Measurements from ENCODE around the gene TP53RK.
A peak's percentile ranks its signal among the peaks of the same experiment; 100 is the strongest.

The TP53RK gene

DNA sequence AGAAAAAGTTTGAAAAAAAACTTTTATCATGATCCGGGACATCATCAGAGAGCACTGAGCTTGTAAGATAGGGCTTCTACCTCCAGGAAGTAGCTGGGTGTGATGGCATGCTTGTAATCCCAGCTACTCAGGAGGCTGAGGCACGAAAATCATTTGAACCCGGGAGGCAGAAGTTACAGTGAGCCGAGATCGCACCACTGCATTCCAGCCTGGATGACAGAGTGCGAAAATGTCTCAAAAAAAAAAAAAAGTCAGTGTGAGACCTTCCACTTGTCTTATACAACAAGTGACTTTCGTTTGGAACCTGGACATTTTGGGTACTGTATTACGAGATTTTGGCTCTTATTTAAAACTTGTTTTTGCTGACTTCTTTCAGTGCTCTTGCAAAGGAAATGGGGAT, 32.1 kb downstream of the TP53RK start:
- no peak for DNase-seq

DNA sequence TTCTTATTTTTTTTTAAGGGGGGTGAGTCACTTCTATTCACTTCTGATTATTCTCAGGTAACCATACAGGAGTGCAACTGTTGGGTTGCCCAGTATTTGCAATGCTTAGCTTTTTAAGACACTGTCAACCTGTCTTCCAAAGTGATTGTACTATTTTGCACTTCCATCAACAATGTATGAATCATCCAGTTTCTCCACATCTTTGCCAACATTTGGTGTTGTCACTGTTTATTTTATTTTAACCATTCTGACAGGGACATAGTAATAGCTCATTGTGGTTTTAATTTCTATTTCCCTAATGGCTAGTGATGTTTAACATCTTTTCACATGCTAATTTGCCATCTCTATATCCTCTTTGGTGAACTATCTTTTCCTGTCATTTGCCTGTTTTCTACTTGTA, 36.5 kb downstream of the TP53RK start:
- DNase-seq = no peak

DNA sequence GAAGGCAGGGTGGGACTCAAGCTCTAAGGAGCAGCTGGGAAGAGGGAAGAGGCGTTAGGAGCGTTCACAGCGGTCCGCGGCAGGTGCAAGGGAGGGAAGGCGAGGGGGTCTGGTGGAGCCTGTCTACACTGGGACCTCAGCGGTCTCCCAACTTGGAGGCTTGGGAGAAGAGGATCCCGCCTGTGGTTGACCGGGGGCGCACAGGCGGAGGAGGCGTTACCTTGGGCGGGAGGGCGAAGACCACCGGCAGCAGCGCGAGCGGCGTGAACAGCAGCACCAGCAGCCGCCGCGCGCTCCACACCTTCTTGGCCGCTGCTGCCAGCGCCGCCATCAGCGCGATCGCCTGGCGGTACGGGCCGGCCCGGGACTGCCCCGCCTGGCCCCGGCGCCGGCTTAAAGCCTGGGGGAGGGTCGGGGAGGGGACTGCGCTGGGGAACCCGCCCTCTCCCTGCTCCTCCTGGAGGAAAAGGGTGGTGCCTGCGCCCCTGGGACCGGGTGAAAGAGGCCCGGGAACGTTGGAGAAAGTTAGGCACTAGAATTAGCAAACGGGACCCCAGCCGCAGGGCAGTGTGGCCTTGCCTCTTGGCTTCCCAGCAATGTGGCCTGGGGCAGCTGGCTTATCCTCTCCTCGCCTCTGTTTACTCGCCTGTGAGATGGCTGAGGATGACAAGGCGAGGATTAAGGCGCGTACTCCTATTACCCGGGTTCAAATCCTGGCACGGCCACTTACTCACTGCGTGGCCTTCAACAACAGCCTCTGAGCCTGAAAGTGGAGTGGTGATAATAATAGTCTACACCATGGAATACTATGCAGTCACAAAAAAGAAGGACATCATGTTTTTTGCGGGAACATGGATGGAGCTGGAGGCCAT, 37.9 kb downstream of the TP53RK start, which contains the start of gene SLC13A3:
SLC13A3 (minus strand) TSS at position 369 of the 872 bp plus-strand sequence; CDS start at position 331, 38 bp downstream.
- no peak for DNase-seq

GRCh38 chr20:46650575-46651090, 38.6 kb downstream of the TP53RK start:
- DNase-seq = no peak

- DNase-seq = no peak
Observed at GRCh38 chr20:46649965-46650542, 39.2 kb downstream of the TP53RK start.

DNA sequence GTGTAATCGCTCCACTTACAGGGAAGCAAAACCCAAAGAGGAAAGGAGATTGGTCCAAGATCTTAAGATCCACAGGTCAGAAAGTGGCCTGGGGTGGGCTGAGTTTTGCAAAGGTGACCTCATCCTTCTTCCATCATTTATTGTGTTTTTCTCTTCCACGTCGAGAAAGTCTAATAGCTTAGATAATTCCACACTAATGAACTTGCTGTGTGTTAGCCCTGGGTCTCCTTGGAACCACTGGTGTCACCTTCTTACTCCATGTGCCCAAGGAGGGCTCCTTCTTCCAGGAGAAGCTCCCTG, 39.6 kb downstream of the TP53RK start:
- no peak for DNase-seq

GRCh38 chr20:46648903-46649649, 40.2 kb downstream of the TP53RK start:
- no peak for DNase-seq

DNA sequence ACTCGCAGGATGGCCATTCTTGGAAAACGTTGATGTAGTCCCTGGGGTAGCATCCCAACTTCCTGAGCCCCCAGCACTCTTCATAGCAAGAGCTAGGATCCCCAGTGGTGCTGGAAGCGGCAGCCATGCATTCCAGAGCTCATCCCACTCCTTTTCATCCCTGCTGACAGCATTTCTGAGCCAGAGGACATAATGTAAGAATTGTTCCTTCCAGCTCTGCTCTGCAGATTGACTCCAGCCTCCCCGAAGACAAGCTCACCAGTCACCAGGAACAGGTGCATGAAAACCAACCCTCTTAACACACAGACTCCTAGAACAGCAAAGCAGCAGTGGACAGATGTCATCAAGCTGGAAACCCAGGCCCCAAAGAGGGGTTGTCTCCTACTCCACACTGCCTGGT, 41.8 kb downstream of the TP53RK start:
- no peak for DNase-seq

GRCh38 chr20:46646659-46647380, 42.4 kb downstream of the TP53RK start:
- DNase-seq = no peak

DNA sequence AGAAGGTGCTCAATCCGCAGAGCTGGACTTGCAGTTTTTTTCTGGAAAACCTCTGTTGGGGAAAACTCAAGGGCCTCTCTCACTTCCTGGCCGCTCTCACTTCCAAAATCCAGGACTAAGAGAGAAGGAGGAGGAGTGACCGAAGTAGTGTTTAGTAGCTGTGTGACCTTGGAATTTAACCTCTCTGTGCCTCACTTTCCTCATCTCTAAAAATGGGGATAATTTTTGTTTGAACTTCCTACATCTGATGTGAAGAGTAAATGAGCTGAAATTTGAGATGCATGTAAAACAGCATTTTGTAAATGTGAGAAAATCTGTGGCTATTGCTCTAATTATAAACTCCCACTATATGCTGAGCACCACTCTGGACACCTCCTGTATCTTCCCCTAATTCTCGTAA, 43.1 kb downstream of the TP53RK start:
- no peak for DNase-seq

- DNase-seq = no peak
Observed at GRCh38 chr20:46644733-46645132, 44.5 kb downstream of the TP53RK start.

DNA sequence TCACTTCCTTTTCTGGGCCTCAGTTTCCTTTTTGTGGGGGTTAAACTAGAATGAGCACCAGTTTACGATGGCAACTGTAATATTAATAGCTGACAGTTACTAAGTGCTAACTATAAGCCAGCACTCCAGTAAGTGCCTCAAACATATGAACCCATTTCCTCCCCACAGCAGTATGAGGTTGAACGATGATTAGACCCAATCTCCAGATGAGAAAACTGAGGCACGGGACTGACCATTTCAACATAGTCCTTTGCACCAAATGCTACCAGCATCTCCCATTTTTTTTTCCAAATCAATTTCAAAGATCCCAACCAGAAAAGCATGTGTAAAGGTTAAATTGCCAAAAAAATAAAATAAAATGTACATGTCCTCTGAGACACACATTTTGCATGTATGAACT, 45.1 kb downstream of the TP53RK start:
- DNase-seq = no peak

DNA sequence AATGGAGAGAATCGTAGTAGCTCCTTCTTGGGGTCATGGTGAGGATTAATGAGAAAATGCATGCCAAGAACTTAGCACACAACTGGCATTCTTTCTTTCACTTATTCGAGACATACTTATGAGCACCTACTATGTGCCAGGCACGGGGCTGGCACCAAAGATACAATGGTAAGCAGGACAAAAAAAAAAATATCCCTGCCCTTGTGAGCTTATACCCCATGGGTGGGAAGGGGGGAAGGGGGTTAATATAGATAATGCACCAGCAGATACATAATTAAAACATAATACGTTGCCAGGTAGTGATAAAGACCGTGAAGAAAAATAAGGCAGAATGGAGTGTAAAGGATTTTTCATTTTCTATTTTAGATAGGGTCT, 46.3 kb downstream of the TP53RK start:
- no peak for DNase-seq

GRCh38 chr20:46642265-46642968, 46.8 kb downstream of the TP53RK start:
- no peak for DNase-seq

- DNase-seq = no peak
Observed at GRCh38 chr20:46641424-46641823, 47.8 kb downstream of the TP53RK start.

DNA sequence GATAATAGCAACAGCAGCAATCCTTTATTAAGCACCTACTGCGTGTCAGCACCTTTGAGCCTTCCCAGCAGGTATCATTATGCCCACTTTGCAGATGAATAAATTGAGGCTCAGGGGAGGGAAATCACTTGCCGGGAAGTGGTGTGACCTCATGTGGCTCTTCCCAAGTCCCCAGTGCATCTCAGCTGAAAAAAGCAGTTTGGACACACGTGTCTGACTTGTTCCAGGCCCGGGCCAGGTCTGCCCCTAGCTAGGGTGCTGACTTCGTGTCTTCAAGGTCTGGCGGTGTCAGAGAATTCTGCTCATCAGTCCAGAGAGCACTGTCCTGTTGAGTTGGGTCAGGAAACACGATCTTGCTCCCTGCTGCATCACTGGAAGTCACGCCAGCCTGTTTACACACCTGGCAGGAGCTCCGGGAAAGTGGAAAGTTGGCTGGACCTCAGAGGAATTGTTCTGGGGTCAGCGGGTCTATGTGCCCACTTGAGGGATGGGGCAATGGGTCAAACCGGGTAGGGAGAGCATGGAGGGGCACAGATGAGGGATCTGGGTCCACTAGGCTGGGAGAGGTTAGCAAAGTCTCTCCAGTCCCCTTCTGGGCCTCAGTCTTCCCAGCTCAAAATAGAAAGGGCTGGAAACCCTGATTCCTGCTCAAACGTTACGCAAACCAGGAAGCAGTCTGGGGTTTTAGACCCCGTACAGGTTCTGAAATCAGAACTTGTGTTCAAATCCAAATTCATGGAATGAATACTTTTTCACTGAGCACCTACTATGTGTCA, 48.5 kb downstream of the TP53RK start:
- DNase-seq = peak; percentile 17

DNA sequence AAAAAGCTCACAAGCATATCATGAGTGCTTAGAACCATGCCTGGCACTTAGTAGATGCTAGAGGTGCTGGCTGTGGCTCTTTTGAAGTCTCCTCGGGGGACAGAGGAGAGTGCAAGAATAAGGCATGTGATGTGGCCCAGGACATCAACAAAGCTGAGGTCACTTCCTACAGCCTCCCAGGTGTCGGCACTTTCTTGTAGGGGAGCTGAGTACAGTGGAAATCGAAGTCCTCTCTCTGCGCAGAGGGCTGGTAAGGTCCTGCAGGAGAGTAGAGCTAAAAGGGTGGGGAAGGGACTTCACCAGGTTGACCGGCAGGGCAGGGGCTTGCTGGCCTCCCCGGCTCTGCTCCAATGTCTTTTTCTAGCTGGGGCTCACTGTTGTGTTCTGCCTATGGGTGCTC, 49.2 kb downstream of the TP53RK start:
- DNase-seq = no peak

DNA sequence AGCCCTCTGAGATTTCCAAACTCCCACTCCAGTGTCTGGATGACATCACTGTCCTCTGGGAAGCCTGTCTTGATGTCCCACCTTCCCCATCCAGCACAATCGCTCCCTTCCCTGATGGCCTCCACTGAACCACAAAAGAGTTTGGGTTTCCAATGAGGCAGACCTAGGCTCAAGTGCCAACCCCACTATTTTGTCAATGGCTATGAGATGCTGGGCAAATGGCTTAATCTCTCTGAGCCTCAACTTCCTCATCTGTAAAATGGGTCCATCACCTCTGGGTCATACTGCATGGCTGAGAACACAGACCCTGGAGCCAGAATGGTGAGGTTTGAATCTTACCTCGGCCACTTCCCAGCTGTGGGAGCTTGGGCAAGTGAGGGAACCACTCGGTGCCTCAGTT, 49.7 kb downstream of the TP53RK start:
- DNase-seq = no peak

GRCh38 chr20:46638898-46639274, 50.4 kb downstream of the TP53RK start:
- no peak for DNase-seq

GRCh38 chr20:46638134-46638897, 50.9 kb downstream of the TP53RK start:
- no peak for DNase-seq
